ENCODE data around the gene SEMA5B.
A peak's percentile ranks its signal among the peaks of the same experiment; 100 is the strongest.

The SEMA5B gene

DNA sequence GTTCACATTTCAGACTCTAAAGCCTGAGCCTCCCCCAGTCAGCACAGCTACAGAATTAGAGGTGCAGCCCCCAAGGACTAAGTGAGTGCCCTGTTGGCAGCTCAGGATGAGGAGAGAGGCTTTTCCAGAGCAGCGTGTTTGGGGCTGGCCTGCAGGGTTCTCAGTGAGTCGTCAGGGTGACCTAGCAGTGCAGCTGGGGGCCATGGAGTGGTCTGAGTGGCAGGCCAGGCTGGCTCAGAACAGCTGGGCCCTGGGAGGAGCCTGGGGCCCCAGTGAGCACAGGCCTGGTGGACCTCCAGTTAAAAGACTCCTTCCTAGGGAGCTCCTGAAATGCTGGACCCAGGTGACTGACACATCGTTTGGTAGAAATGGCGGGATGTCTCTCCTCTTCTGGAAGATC, 124.4 kb downstream of the SEMA5B start (continued):
- TF ChIP-seq ZBTB21 (tag by site-specific recombination; IDR thresholded peaks at IDR 0.05) (no peak), ZNF266 (tag by site-specific recombination; IDR thresholded peaks at IDR 0.05; ENCODE audit: low read depth) (no peak), ZNF623 (tag by site-specific recombination; IDR thresholded peaks at IDR 0.05) (no peak), SALL2 (tag by site-specific recombination; IDR thresholded peaks at IDR 0.05; ENCODE audit: borderline replicate concordance) (no peak), ZSCAN23 (tag by site-specific recombination; IDR thresholded peaks at IDR 0.05) (no peak), GLI4 (tag by site-specific recombination; IDR thresholded peaks at IDR 0.05) (no peak), ZNF132 (tag by site-specific recombination; IDR thresholded peaks at IDR 0.05; ENCODE audit: borderline replicate concordance) (no peak), MZF1 (tag by site-specific recombination; IDR thresholded peaks at IDR 0.05; ENCODE audit: borderline replicate concordance) (no peak), ZNF174 (tag by site-specific recombination; IDR thresholded peaks at IDR 0.05) (no peak), ZIC2 (tag by site-specific recombination; IDR thresholded peaks at IDR 0.05) (no peak)
- TF ChIP-seq, protein P1, sequence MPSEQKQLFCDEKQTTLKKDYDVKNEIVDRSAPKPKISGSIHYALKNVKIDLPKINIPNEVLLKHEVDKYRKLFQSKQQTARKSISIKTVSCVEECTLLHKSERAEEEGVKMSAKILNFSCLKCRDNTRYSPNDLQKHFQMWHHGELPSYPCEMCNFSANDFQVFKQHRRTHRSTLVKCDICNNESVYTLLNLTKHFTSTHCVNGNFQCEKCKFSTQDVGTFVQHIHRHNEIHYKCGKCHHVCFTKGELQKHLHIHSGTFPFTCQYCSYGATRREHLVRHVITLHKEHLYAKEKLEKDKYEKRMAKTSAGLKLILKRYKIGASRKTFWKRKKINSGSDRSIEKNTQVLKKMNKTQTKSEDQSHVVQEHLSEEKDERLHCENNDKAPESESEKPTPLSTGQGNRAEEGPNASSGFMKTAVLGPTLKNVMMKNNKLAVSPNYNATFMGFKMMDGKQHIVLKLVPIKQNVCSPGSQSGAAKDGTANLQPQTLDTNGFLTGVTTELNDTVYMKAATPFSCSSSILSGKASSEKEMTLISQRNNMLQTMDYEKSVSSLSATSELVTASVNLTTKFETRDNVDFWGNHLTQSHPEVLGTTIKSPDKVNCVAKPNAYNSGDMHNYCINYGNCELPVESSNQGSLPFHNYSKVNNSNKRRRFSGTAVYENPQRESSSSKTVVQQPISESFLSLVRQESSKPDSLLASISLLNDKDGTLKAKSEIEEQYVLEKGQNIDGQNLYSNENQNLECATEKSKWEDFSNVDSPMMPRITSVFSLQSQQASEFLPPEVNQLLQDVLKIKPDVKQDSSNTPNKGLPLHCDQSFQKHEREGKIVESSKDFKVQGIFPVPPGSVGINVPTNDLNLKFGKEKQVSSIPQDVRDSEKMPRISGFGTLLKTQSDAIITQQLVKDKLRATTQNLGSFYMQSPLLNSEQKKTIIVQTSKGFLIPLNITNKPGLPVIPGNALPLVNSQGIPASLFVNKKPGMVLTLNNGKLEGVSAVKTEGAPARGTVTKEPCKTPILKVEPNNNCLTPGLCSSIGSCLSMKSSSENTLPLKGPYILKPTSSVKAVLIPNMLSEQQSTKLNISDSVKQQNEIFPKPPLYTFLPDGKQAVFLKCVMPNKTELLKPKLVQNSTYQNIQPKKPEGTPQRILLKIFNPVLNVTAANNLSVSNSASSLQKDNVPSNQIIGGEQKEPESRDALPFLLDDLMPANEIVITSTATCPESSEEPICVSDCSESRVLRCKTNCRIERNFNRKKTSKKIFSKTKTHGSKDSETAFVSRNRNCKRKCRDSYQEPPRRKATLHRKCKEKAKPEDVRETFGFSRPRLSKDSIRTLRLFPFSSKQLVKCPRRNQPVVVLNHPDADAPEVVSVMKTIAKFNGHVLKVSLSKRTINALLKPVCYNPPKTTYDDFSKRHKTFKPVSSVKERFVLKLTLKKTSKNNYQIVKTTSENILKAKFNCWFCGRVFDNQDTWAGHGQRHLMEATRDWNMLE (tag by site-specific recombination; conservative IDR thresholded peaks at IDR 0.05; ENCODE audit: low read depth): no peak
- TF ChIP-seq, protein P2, sequence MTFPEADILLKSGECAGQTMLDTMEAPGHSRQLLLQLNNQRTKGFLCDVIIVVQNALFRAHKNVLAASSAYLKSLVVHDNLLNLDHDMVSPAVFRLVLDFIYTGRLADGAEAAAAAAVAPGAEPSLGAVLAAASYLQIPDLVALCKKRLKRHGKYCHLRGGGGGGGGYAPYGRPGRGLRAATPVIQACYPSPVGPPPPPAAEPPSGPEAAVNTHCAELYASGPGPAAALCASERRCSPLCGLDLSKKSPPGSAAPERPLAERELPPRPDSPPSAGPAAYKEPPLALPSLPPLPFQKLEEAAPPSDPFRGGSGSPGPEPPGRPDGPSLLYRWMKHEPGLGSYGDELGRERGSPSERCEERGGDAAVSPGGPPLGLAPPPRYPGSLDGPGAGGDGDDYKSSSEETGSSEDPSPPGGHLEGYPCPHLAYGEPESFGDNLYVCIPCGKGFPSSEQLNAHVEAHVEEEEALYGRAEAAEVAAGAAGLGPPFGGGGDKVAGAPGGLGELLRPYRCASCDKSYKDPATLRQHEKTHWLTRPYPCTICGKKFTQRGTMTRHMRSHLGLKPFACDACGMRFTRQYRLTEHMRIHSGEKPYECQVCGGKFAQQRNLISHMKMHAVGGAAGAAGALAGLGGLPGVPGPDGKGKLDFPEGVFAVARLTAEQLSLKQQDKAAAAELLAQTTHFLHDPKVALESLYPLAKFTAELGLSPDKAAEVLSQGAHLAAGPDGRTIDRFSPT (tag by site-specific recombination; IDR thresholded peaks at IDR 0.05): no peak

DNA sequence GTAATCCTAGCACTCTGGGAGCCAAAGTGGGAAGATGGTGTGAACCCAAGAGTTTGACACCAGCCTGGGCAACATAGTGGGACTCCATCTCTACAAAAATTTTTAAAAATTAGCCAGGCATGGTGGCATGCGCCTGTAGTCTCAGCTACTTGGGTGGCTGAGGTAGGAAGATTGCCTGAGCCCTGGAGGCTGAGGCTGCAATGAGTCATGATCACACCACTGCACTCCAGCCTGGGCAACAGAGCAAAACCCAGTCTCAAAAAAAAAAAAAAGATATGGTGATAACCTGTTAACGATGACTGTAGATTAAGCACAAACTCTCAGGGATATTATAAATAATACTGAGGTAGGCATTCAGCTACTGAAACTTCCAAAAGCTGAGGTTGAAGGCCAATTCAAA, 125.2 kb downstream of the SEMA5B start:
- ChIA-PET POLR2A (no interaction called here), CTCF (interaction anchor here (0.6 kb wide), 1 partner anchor 553 kb away, joined by 3 read pairs; no protein-coding TSS in a partner anchor)
- Histone ChIP-seq H3K9me3 (ENCODE audit: control insufficient read depth, insufficient read depth, low read depth, low read length) (no peaks in the 10 kb centered on the region), H3K36me3 (ENCODE audit: control insufficient read depth in 2 of 2, insufficient read depth in 1 of 2, low read length in 2 of 2) (no peaks in the 10 kb centered on the region), H3K4me3 (ENCODE audit: low read depth, low read length) (no peak overlapping the region), H3K27ac (ENCODE audit: extremely low read depth, low read depth, low read length) (no peak overlapping the region), H3K4me1 (ENCODE audit: control insufficient read depth, insufficient read depth, low read length) (no peaks in the 10 kb centered on the region)
- TF ChIP-seq ZNF335 (tag by site-specific recombination; conservative IDR thresholded peaks at IDR 0.05) (0 out of 2 replicates have a peak, but pooled peaks have one; percentile 23), SCRT2 (tag by site-specific recombination; IDR thresholded peaks at IDR 0.05) (peak; percentile 43; the same call in 1 of the 2 replicates), ZNF548 (tag by site-specific recombination; IDR thresholded peaks at IDR 0.05) (no peak), KLF9 (tag by site-specific recombination; IDR thresholded peaks at IDR 0.05; ENCODE audit: low read depth) (no peak), ZNF521 (tag by site-specific recombination; IDR thresholded peaks at IDR 0.05) (no peak)
- TF ChIP-seq, protein P3, sequence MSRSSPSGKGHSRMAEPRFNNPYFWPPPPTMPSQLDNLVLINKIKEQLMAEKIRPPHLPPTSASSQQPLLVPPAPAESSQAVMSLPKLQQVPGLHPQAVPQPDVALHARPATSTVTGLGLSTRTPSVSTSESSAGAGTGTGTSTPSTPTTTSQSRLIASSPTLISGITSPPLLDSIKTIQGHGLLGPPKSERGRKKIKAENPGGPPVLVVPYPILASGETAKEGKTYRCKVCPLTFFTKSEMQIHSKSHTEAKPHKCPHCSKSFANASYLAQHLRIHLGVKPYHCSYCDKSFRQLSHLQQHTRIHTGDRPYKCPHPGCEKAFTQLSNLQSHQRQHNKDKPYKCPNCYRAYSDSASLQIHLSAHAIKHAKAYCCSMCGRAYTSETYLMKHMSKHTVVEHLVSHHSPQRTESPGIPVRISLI (tag by site-specific recombination; IDR thresholded peaks at IDR 0.05): peak; percentile 24; the same call in 1 of the 2 replicates

Data from HEK293 (cell line).